Measurements from ENCODE around the gene GLI1.

GLI1 gene

DNA sequence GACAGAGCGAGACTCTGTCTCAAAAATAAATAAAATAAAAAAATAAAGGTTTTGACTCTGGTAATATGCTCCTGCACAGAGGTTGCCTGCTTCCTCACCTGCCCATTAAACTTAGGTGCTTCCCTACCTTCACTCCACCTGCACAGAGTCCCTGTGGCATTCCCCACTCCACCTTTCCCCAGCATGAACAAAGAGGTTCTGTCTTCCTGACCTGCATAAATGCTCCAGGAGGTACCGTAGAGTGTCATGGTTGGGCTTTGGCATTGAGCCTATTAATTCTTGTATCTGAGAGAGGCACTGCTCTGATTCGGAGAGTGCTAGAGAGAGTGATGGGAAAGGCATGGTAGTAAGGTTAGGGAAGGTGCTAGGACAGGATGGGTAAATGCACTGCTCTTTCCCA is 13.8 kb downstream of the GLI1 start:
- H3K4me3 ChIP-seq (ENCODE audit: low read depth, low read length) = no peak overlapping the region
- no peak for DNase-seq (ENCODE audit: low read depth)

DNA sequence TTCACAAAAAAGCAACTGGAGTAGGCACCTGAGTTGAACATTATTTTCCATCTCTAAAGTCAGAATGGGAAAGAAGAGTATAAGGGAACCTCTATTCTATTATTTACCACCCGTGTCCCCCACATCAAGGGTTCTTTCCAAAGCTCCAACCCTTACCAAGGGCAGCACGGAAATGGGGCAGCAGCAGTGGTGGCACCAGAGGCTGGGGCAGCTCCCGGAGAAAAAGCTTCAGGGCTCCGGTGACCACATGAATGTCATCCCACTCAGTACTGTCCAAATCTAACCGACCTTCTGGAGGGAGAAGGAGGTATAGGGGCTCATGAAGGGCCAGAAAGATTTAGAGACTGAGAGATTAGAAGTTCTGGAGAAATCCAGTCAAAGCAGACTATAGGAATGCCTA is 14.3 kb downstream of the GLI1 start:
- no peak overlapping the region for H3K4me3 ChIP-seq (ENCODE audit: low read depth, low read length)
- no peak for DNase-seq (ENCODE audit: low read depth)

GRCh38 chr12:57474430-57474829 is 14.8 kb downstream of the GLI1 start:
- DNase-seq (ENCODE audit: low read depth) = no peak
- no peak overlapping the region for H3K4me3 ChIP-seq (ENCODE audit: low read depth, low read length)

- no peak overlapping the region for H3K4me3 ChIP-seq (ENCODE audit: low read depth, low read length)
- no peak for DNase-seq (ENCODE audit: low read depth)
Measured at GRCh38 chr12:57474862-57475261, 15.3 kb downstream of the GLI1 start.

DNA sequence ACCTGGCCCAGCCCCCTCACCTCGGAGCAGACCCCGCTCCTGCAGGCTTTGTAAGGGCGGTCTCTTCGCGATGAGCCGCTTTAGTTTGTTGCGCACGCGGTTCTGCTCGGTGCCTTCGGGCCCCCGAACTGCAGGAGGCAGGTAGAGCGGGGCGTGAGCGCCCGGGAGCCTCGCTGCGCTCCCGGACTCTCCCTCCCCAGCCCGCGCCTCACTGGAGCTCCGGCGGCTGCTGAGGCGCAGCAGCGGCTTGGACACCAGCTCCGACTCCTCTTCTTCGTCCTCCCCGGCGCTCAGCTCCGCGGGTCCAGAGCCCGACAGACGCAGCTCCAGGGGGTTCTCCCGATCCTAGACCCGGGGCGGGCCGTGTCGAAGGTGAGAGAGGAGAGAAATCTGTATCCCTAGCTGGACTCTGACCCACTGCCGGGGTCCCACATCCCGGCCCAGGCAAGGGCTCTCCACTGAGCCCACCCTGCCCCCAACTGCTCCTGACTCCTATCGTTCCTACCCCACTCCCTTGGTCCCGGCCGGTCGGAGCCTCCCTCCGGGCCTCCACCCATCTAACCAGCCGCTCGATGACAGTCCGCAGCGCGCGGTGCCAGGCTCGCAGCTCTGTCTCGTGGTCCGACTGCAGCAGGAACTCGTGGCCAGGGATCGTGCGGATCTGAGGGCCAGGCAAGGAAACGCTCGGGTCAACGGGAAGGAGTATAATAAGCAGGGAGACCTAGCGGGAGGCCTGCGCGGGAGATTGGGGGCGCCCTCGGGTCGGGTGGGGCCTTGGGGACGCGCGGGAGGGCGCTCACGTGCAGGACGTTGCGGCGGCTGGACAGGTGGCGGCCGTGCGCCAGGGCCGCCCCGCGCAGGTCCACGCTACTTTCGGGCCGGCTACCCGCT is 15.9 kb downstream of the GLI1 start:
- H3K4me3 ChIP-seq (ENCODE audit: low read depth, low read length) = peak overlapping the region; percentile 28
- DNase-seq (ENCODE audit: low read depth) = no peak

DNA sequence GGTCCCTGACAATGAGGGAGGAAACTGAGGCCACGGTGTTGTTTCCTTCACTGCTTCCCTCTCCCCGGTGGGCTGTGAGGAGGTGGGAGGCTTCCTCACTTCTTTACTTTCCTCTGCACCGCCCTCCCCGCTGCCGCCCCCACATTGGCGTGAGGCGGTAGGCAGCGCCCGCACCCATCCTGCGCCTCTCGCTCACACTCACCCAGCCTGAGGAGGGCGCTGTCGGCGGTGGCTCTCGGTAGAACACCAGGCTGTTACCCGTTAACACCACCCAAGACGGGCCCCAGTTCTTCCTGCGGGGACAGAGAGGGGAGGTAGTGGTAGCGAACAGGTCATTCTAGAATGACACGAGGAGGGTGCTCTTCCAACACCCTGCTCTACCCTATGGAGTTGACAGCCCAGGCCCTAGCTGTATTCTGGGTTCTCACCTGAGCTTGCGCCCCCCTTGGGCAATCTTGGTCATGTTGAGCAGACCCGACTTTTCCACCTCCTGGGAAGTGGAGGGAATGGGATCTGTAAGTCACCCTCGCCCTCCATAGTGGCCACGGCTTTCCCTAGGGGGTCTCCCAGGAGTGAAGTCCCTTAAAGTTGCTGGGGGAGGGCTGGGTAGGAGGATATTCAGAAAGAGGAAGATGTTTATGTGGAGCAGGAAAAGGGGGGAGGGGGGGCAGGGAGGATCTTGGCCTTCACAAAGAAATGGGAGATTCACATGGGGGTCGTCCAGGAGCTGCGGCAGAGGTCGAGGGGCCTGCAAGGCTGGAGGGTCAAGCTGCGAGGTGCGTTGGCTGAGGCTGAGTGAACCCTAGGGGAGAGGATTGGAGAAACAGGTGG is 16.8 kb downstream of the GLI1 start:
- H3K4me3 ChIP-seq (ENCODE audit: low read depth, low read length) = peak overlapping the region; percentile 28
- DNase-seq (ENCODE audit: low read depth) = no peak

- DNase-seq (ENCODE audit: low read depth) = no peak
- H3K4me3 ChIP-seq (ENCODE audit: low read depth, low read length) = no peak overlapping the region
Measured at GRCh38 chr12:57476993-57477709, 17.6 kb downstream of the GLI1 start.

GRCh38 chr12:57477710-57478681 is 18.4 kb downstream of the GLI1 start:
- H3K4me3 ChIP-seq (ENCODE audit: low read depth, low read length) = no peak overlapping the region
- DNase-seq (ENCODE audit: low read depth) = no peak

- H3K4me3 ChIP-seq (ENCODE audit: low read depth, low read length) = no peak overlapping the region
- DNase-seq (ENCODE audit: low read depth) = no peak
Measured at GRCh38 chr12:57479043-57479375, 19.4 kb downstream of the GLI1 start.

DNA sequence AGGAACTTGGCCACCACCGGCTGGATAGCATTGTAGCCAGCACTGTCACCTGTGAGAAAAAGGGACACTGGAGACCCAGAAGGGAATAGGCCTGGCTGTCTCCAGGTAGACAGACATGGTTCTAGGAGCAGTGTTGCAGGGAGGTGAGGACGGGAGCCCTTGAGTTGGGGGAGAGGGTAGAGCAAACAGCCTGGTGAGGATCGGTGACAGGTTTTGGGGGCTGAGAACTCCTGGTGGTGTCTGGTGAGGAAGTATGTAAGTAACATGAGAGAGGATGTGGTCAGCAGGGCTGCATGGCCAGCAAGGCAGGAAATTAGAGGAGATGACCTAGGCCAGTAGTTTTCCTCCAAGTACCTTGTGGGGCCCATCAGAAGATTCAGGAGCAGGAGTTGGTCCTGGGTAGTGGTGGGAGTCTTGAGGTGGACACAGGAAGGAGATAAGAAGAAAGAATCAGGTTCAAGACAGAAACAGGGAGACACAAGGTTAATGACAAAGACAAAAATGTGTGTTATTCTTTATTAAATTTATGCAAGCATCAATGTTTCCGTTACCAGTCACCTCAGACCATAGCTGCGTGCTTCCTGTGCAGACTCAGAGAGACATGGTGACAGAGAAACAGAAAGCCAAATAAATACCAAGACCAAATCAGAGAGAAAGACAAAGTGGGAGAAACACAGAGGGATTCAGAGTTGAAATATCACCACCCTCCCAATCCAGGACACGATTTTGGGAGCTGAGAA is 20.0 kb downstream of the GLI1 start, which contains the start of gene ARHGAP9:
TSS of gene ARHGAP9 (minus strand) at position 491 of the 740 bp plus-strand sequence. CDS start at position 31, 460 bp downstream.
- no peak for DNase-seq (ENCODE audit: low read depth)
- no peak within 1 kb of the TSS for H3K4me3 ChIP-seq (ENCODE audit: low read depth, low read length)

DNA sequence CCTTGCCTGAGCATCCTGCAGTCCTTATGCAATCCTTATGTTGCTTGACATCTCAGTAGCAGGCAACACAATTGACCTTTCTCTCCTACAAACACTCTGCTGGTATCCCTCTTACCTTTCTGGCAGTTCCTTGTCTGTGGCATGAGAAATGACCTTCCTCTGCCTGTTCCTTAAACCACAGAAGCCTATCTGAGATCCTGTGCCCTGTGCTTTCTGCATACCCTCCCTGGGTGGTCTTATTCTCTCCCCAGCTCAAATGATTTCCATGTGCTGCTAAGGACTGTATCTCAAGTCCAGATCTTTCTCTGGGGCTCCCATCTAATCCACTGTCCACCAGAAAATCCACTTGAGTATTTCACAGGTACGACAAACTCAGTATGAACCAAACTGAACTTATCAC is 22.1 kb downstream of the GLI1 start:
- no peak for DNase-seq (ENCODE audit: low read depth)

DNA sequence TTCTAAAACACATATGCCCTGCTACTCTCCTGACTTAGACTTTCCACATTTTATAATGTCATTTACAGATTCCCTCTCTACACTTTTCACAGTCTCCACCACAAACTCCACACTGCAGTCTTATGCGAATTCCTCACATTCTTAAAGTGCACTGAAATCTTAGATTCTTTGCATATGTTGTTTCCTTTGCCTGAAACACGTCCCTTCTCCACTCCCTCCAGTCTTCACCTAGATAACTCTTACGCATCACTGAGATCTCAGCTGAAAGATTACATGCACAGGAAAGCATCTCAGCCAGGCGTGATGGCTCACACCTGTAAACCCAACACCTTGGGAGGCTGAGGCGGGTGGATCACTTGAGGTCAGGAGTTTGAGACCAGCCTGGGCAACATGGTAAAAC is 23.9 kb downstream of the GLI1 start:
- H3K4me3 ChIP-seq (ENCODE audit: low read depth, low read length) = no peak overlapping the region
- DNase-seq (ENCODE audit: low read depth) = no peak

More for the DNA sequence above, 22.1 kb downstream of the GLI1 start:
- H3K4me3 ChIP-seq (ENCODE audit: low read depth, low read length) = no peak overlapping the region

- DNase-seq (ENCODE audit: low read depth) = no peak
- H3K4me3 ChIP-seq (ENCODE audit: low read depth, low read length) = no peak overlapping the region
Measured at GRCh38 chr12:57485695-57486094, 26.1 kb downstream of the GLI1 start.

- no peak for DNase-seq (ENCODE audit: low read depth)
- peak overlapping the region; percentile 98 for H3K4me3 ChIP-seq (ENCODE audit: low read depth, low read length)
Measured at GRCh38 chr12:57487055-57487596, 27.5 kb downstream of the GLI1 start.

GRCh38 chr12:57487597-57488401 is 28.2 kb downstream of the GLI1 start, which contains the start of gene MARS1:
TSS of gene MARS1 (plus strand) at chr12:57488068. CDS start at chr12:57488091, 23 bp downstream.
- peak; percentile 83 for DNase-seq (ENCODE audit: low read depth)
- peak within 1 kb of the TSS; percentile 98 for H3K4me3 ChIP-seq (ENCODE audit: low read depth, low read length)

- no peak for DNase-seq (ENCODE audit: low read depth)
- H3K4me3 ChIP-seq (ENCODE audit: low read depth, low read length) = peak overlapping the region; percentile 98
Measured at GRCh38 chr12:57488402-57489156, 29.0 kb downstream of the GLI1 start.

All from skeletal muscle cell (primary cell).